HL-60 (cell line): ENCODE measurements around the gene HPCAL1.

Experiments
- GABPA ChIP-seq: IDR thresholded peaks from 2 replicates; pipeline ENCODE4 v1.6.1; 2012; ENCODE audit warnings: low read depth
- POLR2AphosphoS5 ChIP-seq: IDR thresholded peaks from 2 replicates; pipeline ENCODE4 v1.6.1; 2012; ENCODE audit warnings: low read depth
- TF ChIP-seq, protein P1 (sequence below): IDR thresholded peaks from one replicate; pipeline ENCODE4 v1.5.1; 2011; ENCODE audit warnings: low read length, control low read depth, inconsistent platforms; ENCODE audit not compliant: insufficient read depth

DNA sequence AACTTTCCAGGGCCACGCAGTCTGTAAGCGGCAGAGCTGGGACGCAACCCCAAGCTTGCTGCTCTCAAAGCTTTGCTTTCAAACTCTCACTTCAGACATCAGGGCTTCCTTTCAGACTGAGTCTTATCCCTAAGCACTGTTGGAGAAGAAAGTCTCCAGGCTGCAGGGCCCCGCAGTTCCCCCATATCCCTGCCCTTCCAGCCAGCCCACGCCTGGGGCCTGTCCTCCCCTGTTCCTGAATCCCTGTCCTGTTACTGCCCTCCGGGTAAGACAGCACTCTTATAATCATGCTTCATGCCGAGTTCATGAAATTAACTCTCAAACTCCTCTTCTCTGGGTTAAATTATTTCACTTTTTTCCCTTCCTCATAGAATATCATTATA is 37.9 kb downstream of the HPCAL1 start:
- TF ChIP-seq GABPA: no peak
- TF ChIP-seq, protein P1, sequence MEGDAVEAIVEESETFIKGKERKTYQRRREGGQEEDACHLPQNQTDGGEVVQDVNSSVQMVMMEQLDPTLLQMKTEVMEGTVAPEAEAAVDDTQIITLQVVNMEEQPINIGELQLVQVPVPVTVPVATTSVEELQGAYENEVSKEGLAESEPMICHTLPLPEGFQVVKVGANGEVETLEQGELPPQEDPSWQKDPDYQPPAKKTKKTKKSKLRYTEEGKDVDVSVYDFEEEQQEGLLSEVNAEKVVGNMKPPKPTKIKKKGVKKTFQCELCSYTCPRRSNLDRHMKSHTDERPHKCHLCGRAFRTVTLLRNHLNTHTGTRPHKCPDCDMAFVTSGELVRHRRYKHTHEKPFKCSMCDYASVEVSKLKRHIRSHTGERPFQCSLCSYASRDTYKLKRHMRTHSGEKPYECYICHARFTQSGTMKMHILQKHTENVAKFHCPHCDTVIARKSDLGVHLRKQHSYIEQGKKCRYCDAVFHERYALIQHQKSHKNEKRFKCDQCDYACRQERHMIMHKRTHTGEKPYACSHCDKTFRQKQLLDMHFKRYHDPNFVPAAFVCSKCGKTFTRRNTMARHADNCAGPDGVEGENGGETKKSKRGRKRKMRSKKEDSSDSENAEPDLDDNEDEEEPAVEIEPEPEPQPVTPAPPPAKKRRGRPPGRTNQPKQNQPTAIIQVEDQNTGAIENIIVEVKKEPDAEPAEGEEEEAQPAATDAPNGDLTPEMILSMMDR: no peak
- TF ChIP-seq POLR2AphosphoS5: no peak
